NCI-H2107 treated with DMSO at 0.1 percent for 48 hours (cell line): Measurements from ENCODE around the gene COL5A2.

ENCODE experiments used
- DNase-seq: peaks from one replicate; lab custom pipeline; 2025; ENCODE audit not compliant: unreplicated experiment; lab: John Stamatoyannopoulos, UW

The COL5A2 gene

GRCh38 chr2:189150033-189150432 lies 29.5 kb downstream of the COL5A2 start:
- DNase-seq = no peak

- DNase-seq = no peak
Measured at GRCh38 chr2:189147989-189148388, 31.6 kb downstream of the COL5A2 start.

GRCh38 chr2:189147361-189147760 lies 32.2 kb downstream of the COL5A2 start:
- no peak for DNase-seq

- DNase-seq = no peak
Measured at GRCh38 chr2:189146553-189146952, 33.0 kb downstream of the COL5A2 start.

DNA sequence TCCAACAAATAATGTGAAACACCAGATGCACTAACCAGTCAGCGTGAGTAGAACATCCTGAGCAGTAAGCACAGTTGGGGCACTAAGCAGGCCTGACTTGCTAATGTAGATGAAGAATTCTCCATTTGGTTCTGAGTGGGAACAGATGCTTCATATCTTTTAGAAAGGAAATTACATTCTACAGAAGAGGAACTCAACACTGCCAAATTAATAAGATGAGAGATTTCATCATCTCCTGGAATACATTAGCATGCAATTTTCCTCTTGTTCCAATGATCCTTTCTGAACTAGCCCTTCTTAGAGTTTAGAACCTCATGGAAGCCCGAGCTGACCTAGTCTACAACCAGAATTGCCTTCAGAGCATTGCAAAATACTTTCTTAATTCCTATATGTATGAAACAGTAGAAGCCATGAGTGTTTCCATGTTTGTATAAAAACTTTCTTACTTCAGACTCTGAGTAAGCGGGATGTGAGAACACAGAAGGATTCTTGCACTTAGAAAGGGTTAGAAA lies 34.8 kb downstream of the COL5A2 start:
- no peak for DNase-seq

DNA sequence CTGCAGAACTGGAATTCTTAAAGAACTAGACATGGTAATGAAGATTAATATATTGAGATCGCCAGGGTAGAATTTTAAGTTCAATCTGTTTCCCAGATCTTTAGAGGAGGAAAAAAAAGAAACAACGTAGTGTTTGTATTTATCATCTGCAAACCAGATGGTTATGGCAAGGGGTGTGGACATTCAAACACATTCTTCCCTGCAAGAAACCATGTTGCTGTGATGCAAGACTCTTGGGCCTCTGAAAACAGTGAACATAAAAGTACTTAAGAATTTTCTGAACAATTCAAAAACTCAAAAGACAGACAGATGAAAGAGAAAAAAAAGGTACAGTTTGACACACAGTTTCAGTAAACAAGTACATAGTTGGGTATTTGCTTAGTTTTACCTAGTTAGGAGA lies 35.6 kb downstream of the COL5A2 start:
- DNase-seq = no peak

DNA sequence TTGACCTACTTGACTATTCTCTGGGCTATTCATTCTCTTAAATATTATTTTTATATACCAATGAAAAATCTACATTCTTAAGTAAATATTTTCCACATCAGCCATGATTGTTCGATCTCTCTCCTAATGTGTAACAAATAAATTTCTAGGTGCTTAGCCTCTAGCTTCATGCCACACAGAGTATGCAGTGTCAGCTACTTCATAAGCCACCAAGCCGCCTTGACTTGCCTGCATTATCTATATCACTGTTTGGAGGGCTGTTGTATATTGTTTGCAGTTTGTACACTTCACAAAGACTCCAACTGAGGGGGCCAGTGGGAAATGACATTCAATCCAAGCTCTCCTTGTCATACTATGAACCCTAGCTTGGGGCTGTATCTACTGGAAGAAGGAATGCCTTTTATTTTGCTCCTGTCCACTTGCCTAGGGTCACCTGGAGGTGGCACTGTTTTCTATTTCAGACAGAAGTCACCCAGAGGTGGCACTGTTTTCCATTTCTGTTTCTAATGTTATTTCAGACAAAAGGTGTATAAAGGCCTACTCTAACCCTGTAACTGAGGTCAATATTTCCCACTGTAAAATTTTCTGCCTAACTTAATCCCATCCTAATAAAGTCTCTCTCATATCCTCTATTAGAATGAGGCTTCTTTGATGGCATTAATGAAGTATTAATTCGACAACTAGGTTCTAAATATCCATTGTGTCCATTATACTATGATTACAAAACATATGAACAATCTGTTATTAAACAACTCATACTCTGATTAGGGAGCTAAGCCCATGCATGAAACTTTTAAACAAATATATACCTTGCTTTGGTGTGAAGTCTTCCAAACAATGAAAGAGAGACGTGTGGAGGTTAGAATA lies 36.4 kb downstream of the COL5A2 start:
- no peak for DNase-seq

DNA sequence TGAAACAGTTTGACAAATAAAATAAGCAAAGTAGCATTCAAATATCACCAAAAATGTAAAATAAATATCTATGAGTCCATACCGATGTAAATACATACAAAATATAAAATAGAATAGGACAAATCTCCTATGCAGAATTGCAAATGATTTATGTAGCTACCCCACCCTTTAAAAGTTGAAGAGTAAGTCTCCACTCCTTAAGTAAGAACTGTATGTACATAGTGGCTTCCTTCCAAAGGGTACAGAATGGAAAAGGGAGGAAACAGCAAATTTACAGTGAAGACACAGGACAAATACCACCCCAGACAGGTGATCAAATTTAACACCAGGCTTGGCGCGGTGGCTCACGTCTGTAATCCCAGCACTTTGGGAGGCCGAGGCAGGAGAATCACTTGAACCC lies 40.8 kb downstream of the COL5A2 start:
- no peak for DNase-seq

GRCh38 chr2:189137519-189137918 lies 42.0 kb downstream of the COL5A2 start:
- no peak for DNase-seq

GRCh38 chr2:189134485-189134884 lies 45.1 kb downstream of the COL5A2 start:
- no peak for DNase-seq

GRCh38 chr2:189131991-189132390 lies 47.6 kb downstream of the COL5A2 start:
- no peak for DNase-seq

DNA sequence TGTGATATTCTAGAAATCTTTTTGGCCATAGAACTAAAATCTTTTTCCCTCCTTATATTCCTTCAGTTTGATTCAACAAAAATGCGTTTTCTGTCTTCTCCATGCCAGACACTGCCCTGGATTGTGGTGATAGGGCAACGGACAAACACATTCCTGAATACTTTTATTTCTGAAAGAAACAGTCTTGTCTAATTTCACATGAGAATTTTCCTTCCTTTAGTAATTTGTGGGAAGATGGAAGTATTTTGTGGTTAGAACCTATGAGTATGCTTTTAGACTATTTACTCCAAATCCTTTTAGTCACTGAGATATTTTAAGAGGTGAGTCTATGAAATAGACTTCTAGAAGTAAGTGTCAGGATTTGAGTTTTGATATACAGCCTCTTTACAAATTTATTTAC lies 49.6 kb downstream of the COL5A2 start:
- DNase-seq = no peak

- no peak for DNase-seq
Measured at GRCh38 chr2:189128970-189129369, 50.6 kb downstream of the COL5A2 start.

GRCh38 chr2:189127756-189128155 lies 51.8 kb downstream of the COL5A2 start:
- DNase-seq = no peak

GRCh38 chr2:189125195-189125594 lies 54.4 kb downstream of the COL5A2 start:
- DNase-seq = no peak

DNA sequence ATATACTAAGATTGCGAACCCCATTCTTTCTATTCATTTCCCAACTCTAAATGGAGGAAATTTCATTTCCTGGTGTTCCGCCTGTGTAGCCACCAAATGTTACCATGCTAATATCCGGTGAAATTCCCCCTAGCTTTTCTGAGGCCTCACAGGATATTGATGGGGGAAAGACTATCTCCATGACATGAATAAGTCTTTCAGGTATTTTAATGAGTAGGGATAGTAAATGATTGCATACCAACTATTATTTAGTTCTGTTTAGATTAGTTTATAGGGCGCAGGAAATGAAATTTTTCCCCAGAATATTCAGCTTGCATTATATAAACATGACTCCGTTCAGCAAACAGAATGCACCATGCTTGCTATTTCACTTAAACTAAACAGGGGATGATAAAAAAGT lies 55.4 kb downstream of the COL5A2 start:
- no peak for DNase-seq

- DNase-seq = no peak
Measured at GRCh38 chr2:189118386-189118785, 61.2 kb downstream of the COL5A2 start.

DNA sequence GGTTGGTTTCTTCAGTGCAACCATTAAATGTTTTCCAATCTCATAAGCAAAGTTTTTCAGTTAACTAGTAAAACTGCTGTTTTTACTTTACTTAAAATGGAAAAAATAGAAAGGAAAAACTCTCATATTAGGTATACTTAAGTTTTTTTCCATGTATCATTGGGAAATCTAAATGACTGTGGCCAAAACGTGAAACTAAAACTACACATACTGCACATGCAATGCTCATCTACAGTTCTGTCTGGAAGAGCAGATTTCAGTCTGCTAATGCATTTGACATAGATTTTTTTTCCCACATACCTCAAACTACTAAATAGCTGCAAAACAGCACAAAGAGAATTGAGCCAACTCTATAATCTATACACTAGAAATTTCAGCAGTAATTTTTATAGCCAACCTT lies 62.6 kb downstream of the COL5A2 start:
- DNase-seq = no peak

DNA sequence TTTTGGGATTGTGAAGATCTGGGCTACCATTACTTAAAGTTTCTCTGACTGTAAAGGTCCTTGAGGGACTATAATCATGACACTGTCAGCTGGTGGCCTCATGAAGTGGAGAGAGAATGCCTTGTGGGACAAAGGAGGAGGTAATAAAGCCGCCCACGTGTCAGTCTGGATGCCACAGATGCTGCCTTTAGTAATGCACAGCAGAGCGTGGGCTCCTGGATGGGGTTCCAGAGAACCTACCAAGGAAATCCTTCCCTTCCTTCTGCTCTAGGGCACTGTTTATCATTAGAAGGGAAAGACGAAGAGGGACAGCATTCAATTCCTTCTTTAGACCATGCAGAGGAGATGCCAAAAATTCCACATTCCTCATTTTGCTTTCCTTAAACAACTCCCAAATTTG lies 63.5 kb downstream of the COL5A2 start:
- no peak for DNase-seq

DNA sequence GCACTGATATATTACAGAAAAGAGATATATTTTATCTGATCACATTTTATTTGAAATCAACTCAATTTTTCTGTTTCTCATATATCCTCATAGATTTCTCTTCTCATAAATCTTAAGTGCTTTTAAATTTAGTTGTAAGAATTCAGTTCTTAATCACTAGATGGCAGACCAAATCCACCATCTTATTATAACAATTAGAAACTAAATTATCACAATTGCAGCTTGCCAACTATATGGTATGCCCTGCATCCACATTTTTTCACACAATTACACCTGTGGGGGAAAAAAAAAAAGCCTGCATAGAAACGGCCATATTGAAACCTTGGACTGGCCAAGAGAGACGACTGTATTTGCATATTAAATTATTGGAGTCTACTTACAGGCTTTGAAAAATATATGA lies 64.4 kb downstream of the COL5A2 start:
- no peak for DNase-seq

DNA sequence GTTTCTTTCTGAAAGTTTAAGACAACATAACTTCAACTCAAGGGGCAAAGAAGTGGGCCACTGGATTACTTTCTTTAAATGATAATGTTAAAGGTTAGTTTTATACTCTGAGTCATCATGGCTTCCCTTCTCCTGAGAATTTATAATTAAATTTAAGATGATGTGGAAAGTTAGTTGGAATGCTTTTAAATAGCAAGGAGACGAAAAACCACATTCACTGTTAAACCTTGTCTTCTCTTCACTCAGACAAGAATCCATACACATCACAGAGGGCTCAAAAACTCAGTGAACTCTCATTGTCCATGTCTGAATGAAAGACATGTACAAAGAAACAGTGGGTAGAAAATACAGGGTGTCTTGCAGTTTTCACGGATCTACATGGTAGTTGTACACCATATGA lies 65.6 kb downstream of the COL5A2 start:
- no peak for DNase-seq

- DNase-seq = no peak
Measured at GRCh38 chr2:189111063-189111715, 68.4 kb downstream of the COL5A2 start.
